IMR-90 (cell line): ENCODE data around the gene CCDC102B. TPM values are rescaled to one million over a fixed set of nuclear protein-coding genes. Genes with fewer than 3 reads are reported as not detected.

Experiments
- ATAC-seq: fragments of 200-7000 bp; cut with Tn5 transposase; 2 replicates; pipeline ENCODE4 v1.9.1; 2020; ENCODE audit warnings: low read depth, mild to moderate bottlenecking, moderate library complexity
- BruUV-seq: library from RNA; stranded (reverse); fragments of 400-500 nt; replicated peaks from 2 replicates; lab custom pipeline; 2021; lab: Mats Ljungman, UMichigan
- CTCF ChIA-PET: fragments of 300-600 bp; formaldehyde crosslinking; extraction: SDS; loops from one replicate; lab custom pipeline; 2021; ENCODE audit warnings: antibody characterized with exemption; lab: Yijun Ruan, JAX
- POLR2A ChIA-PET: fragments of 300-600 bp; sonication (Branson Sonifier 250); formaldehyde crosslinking; loops from one replicate; lab custom pipeline; 2022; ENCODE audit warnings: antibody characterized with exemption; ENCODE audit not compliant: unreplicated experiment; lab: Charles Lee
- DNase-seq: peaks from one replicate; pipeline ENCODE4 v3.0.0; 2013
- H2AFZ ChIP-seq: replicated peaks from 2 replicates; pipeline ENCODE3; 2013; ENCODE audit warnings: low read length, mild to moderate bottlenecking; ENCODE audit not compliant: poor library complexity
- H2AK5ac ChIP-seq: 2 replicates; pipeline ENCODE4 v1.6.1; 2013; ENCODE audit warnings: low read depth, low read length, inconsistent platforms
- H2AK9ac ChIP-seq: replicated peaks from 2 replicates; pipeline ENCODE3; 2013; ENCODE audit warnings: mild to moderate bottlenecking, low read depth, low read length, moderate library complexity; ENCODE audit not compliant: poor library complexity
- H2BK120ac ChIP-seq: 2 replicates; pipeline ENCODE4 v1.6.1; 2013; ENCODE audit warnings: low read depth, low read length, inconsistent platforms
- H2BK15ac ChIP-seq: 3 replicates; pipeline ENCODE4 v1.6.1; 2013; ENCODE audit warnings: low read depth, low read length, inconsistent platforms
- H2BK20ac ChIP-seq: 2 replicates; pipeline ENCODE4 v1.6.1; 2013; ENCODE audit warnings: low read depth, mild to moderate bottlenecking, inconsistent platforms, low read length, moderate library complexity
- H2BK5ac ChIP-seq: 2 replicates; pipeline ENCODE4 v1.6.1; 2013; ENCODE audit warnings: mild to moderate bottlenecking, low read depth, low read length, inconsistent platforms; ENCODE audit not compliant: poor library complexity, severe bottlenecking
- H3K14ac ChIP-seq: replicated peaks from 2 replicates; pipeline ENCODE4 v1.6.1; 2013; ENCODE audit warnings: low read depth, low read length, inconsistent platforms
- H3K18ac ChIP-seq: 2 replicates; pipeline ENCODE4 v1.6.1; 2013; ENCODE audit warnings: low read depth, low read length, control low read depth
- H3K23ac ChIP-seq: 2 replicates; pipeline ENCODE4 v1.6.1; 2013; ENCODE audit warnings: low read depth, low read length, inconsistent platforms
- H3K27ac ChIP-seq: 2 replicates; pipeline ENCODE4 v1.5.1; 2013; ENCODE audit warnings: mild to moderate bottlenecking, control low read depth, low read length; ENCODE audit not compliant: insufficient read depth
- H3K27me3 ChIP-seq: 2 replicates; pipeline ENCODE4 v1.6.1; 2013; ENCODE audit warnings: low read length; ENCODE audit not compliant: control insufficient read depth, insufficient read depth
- H3K36me3 ChIP-seq: 2 replicates; pipeline ENCODE4 v1.6.1; 2013; ENCODE audit warnings: low read length, mixed read lengths; ENCODE audit not compliant: control insufficient read depth, insufficient read depth
- H3K4ac ChIP-seq: 2 replicates; pipeline ENCODE4 v1.6.1; 2013; ENCODE audit warnings: low read depth, low read length, inconsistent platforms
- H3K4me1 ChIP-seq: 2 replicates; pipeline ENCODE4 v1.6.1; 2013; ENCODE audit warnings: low read length, mixed read lengths; ENCODE audit not compliant: control insufficient read depth, insufficient read depth
- H3K4me2 ChIP-seq: 2 replicates; pipeline ENCODE4 v1.6.1; 2013; ENCODE audit warnings: low read depth, mild to moderate bottlenecking, control low read depth, low read length, moderate library complexity
- H3K4me3 ChIP-seq: 2 replicates; pipeline ENCODE4 v1.5.1; 2013; ENCODE audit warnings: low read depth, mild to moderate bottlenecking, control low read depth, low read length, moderate library complexity; ENCODE audit not compliant: insufficient read depth
- H3K56ac ChIP-seq: 2 replicates; pipeline ENCODE4 v1.6.1; 2013; ENCODE audit warnings: low read length, inconsistent platforms; ENCODE audit not compliant: insufficient read depth; ENCODE audit errors: extremely low read depth
- H3K79me1 ChIP-seq, 2 experiments: 2 replicates each; pipeline ENCODE4 v1.6.1; 2013; ENCODE audit warnings: low read length in 2 of 2, inconsistent platforms in 1 of 2, low read depth in 1 of 2
- H3K9ac ChIP-seq: 2 replicates; pipeline ENCODE4 v1.6.1; 2013; ENCODE audit warnings: low read depth, low read length, control low read depth
- H3K9me1 ChIP-seq: 2 replicates; pipeline ENCODE4 v1.6.1; 2013; ENCODE audit warnings: low read length, inconsistent platforms; ENCODE audit not compliant: insufficient read depth
- H3K9me3 ChIP-seq: 2 replicates; pipeline ENCODE4 v1.6.1; 2013; ENCODE audit warnings: low read length; ENCODE audit not compliant: control insufficient read depth, insufficient read depth
- H4K20me1 ChIP-seq: 2 replicates; pipeline ENCODE4 v1.6.1; 2013; ENCODE audit warnings: low read length, inconsistent platforms; ENCODE audit not compliant: insufficient read depth
- H4K5ac ChIP-seq: 2 replicates; pipeline ENCODE4 v1.6.1; 2013; ENCODE audit warnings: mild to moderate bottlenecking, low read depth, low read length, control low read depth
- H4K8ac ChIP-seq, 2 experiments: 2 replicates each; pipeline ENCODE4 v1.6.1; 2013; ENCODE audit warnings: low read depth in 2 of 2, low read length in 2 of 2, control low read depth in 1 of 2, inconsistent platforms in 1 of 2
- H4K91ac ChIP-seq: 2 replicates; pipeline ENCODE4 v1.6.1; 2013; ENCODE audit warnings: low read depth, low read length, inconsistent platforms; ENCODE audit not compliant: insufficient read depth
- MXI1 ChIP-seq: IDR thresholded peaks from 2 replicates; pipeline ENCODE4 v1.6.1; 2012; ENCODE audit warnings: low read depth, mild to moderate bottlenecking, low read length, moderate library complexity, borderline replicate concordance
- NFE2L2 ChIP-seq: fragments of 150-350 bp; IDR thresholded peaks from 2 replicates; pipeline ENCODE4 v1.6.1; 2016; ENCODE audit warnings: low read depth, mild to moderate bottlenecking, low read length
- WGBS, 2 experiments: methylation state at CpG; one replicate each; pipeline versions ENCODE4 v1.1.5 to v1.1.7; 2013; ENCODE audit warnings: missing lambda C conversion rate in 2 of 2; ENCODE audit not compliant: insufficient read length in 1 of 2; ENCODE audit errors: extremely low coverage in 2 of 2; 5-methylcytosine and 5-hydroxymethylcytosine counted together
- dilution Hi-C: fragments of 300-500 bp; cut with HindIII; formaldehyde crosslinking; loops from one replicate; pipeline ENCODE4 v1.14.3; 2018; ENCODE audit warnings: low sequenced_read_pairs; ENCODE audit not compliant: unreplicated experiment
- in situ Hi-C: fragments of 300-500 bp; cut with MboI; formaldehyde crosslinking; loops from 3 replicates; pipeline ENCODE4 v1.14.3; 2019; ENCODE audit warnings: low sequenced_read_pairs, inconsistent platforms, mixed read lengths
- intact Hi-C: fragments of 100-400 bp; cut with micrococcal nuclease; formaldehyde crosslinking; loops from 2 replicates; pipeline ENCODE4 v1.10.0; 2022
- polyA plus RNA-seq, 3 experiments: library from polyadenylated mRNA; depleted of rRNA; stranded (reverse); fragments of >200 nt; gene quantifications; 2 replicates each; pipeline ENCODE4 v1.2.3, GENCODE V29; 2012; ENCODE audit warnings: low replicate concordance in 1 of 3
- total RNA-seq: library from RNA; depleted of rRNA; stranded (reverse); fragments of >200 nt; gene quantifications from 2 replicates; pipeline ENCODE4 v1.2.3, GENCODE V29; 2012

CCDC102B gene
- total and polyA plus RNA-seq, 2 of the 4 experiments (the other 2 are of a cell fraction), result 0.54 to 1.4 TPM

DNA sequence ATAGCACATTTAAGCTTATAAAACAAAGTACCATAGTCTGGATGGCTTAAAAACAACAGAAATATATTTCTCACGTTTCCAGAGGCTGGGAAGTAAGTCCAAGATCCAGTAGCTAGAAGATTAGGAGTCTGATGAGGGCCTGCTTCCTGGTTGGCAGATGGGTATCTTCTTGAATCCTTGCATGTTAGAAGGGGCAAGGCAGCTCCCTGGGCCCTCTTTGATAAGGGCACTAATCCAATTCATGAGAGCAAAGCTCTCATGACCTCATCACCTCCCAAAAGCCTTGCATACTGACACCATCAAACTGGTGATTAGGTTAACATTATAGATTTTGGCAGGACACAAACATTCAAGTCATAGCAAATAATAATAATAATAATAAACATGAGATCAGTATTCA lies 146.4 kb downstream of the CCDC102B start:
- H3K4me2 ChIP-seq, result no peak overlapping the region
- no peaks in the 10 kb centered on the region for H3K4me1 ChIP-seq
- no peak overlapping the region for H3K56ac ChIP-seq
- no peak overlapping the region for H2BK15ac ChIP-seq
- H3K27me3 ChIP-seq, result no peaks in the 10 kb centered on the region
- in situ Hi-C loops (no loop called here), intact Hi-C loops (no loop called here), dilution Hi-C loops (no loop called here)
- CTCF ChIA-PET, result no interaction called here
- H3K14ac ChIP-seq, result no peak overlapping the region
- H3K23ac ChIP-seq, result no peak overlapping the region
- no peak overlapping the region for H3K4ac ChIP-seq
- no peaks in the 10 kb centered on the region for H4K20me1 ChIP-seq
- no peak overlapping the region for H2BK20ac ChIP-seq
- no peak overlapping the region for H2AFZ ChIP-seq
- no peak overlapping the region for H2BK5ac ChIP-seq
- no TSS peak for BruUV-seq
- POLR2A ChIA-PET, result no interaction called here
- no peaks in the 10 kb centered on the region for H3K36me3 ChIP-seq
- no peak overlapping the region for H4K5ac ChIP-seq
- H4K8ac ChIP-seq, result no peak overlapping the region
- H2AK9ac ChIP-seq, result no peak overlapping the region
- DNase-seq, result no peak
- H2AK5ac ChIP-seq, result no peak overlapping the region
- no peaks in the 10 kb centered on the region for H3K9me1 ChIP-seq
- whole genome bisulfite sequencing, 2 experiments, result no CpG with 5 or more reads among the region's 1 CpG
- H3K18ac ChIP-seq, result no peak overlapping the region
- TF ChIP-seq NFE2L2 (no peak), MXI1 (no peak)
- H3K9me3 ChIP-seq, result no peaks in the 10 kb centered on the region
- no peak overlapping the region for H4K91ac ChIP-seq
- no peak overlapping the region for H2BK120ac ChIP-seq
- H3K4me3 ChIP-seq, result no peak overlapping the region
- no peaks in the 10 kb centered on the region for H3K79me1 ChIP-seq
- no peak for ATAC-seq
- H3K9ac ChIP-seq, result no peak overlapping the region
- H3K27ac ChIP-seq, result no peak overlapping the region
